ENCODE data around the gene KIFC3.
A peak's percentile ranks its signal among the peaks of the same experiment; 100 is the strongest.

Gene KIFC3

DNA sequence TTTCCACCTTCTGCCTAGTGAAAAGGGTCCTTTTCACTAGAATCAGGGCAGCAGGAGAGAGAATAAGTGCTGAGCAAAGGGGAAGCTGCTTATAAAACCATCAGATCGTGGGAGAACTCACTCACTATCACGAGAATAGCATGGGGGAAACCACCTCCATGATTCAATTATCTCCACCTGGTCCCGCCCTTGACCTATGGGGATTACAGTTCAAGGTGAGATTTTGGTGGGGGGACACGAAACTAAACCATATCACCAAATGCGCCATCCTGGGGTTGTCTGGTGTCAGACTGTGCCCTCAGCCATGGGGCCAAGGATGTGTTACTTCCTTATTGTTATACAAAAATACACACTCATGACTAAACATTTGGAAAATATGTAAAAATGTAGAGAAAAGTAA lies 77.1 kb downstream of the KIFC3 start:
- Mint-ChIP-seq H3K27ac (no peak overlapping the region), H3K27me3 (ENCODE audit: low read depth, poor library complexity) (peaks cover 8% of the 10 kb centered on the region), H3K4me1 (peaks cover 39% of the 10 kb centered on the region), H3K4me3 (no peak overlapping the region), H3K9me3 (no peaks in the 10 kb centered on the region), H3K36me3 (ENCODE audit: low read depth) (no peaks in the 10 kb centered on the region)
- TF ChIP-seq, protein P1, sequence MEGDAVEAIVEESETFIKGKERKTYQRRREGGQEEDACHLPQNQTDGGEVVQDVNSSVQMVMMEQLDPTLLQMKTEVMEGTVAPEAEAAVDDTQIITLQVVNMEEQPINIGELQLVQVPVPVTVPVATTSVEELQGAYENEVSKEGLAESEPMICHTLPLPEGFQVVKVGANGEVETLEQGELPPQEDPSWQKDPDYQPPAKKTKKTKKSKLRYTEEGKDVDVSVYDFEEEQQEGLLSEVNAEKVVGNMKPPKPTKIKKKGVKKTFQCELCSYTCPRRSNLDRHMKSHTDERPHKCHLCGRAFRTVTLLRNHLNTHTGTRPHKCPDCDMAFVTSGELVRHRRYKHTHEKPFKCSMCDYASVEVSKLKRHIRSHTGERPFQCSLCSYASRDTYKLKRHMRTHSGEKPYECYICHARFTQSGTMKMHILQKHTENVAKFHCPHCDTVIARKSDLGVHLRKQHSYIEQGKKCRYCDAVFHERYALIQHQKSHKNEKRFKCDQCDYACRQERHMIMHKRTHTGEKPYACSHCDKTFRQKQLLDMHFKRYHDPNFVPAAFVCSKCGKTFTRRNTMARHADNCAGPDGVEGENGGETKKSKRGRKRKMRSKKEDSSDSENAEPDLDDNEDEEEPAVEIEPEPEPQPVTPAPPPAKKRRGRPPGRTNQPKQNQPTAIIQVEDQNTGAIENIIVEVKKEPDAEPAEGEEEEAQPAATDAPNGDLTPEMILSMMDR (IDR thresholded peaks at IDR 0.05): no peak
- no peak for DNase-seq

DNA sequence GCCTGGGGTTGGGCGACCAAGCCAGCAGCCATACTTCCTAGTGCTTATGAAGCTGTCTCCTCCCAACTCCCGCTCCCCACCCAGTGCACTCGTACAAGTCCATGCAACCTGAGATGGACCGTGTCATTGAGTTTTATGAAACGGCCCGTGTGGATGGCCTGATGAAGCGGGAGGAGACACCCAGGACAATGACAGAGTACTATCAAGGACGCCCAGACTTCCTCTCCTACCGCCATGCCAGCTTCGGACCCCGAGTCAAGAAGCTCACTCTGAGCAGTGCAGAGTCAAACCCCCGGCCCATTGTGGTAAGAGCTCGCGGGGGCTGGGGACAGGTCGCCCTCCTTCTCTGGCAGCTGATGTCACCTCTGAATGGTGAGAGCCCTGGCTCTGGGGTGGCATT lies 77.8 kb downstream of the KIFC3 start:
- peaks cover 39% of the 10 kb centered on the region for H3K4me1 Mint-ChIP-seq
- H3K36me3 Mint-ChIP-seq (ENCODE audit: low read depth): no peaks in the 10 kb centered on the region
- TF ChIP-seq, protein P1 (IDR thresholded peaks at IDR 0.05): no peak
- H3K9me3 Mint-ChIP-seq: no peaks in the 10 kb centered on the region
- H3K4me3 Mint-ChIP-seq: no peak overlapping the region
- peaks cover 10% of the 10 kb centered on the region for H3K27me3 Mint-ChIP-seq (ENCODE audit: low read depth, poor library complexity)
- no peak for DNase-seq
- H3K27ac Mint-ChIP-seq: no peak overlapping the region

DNA sequence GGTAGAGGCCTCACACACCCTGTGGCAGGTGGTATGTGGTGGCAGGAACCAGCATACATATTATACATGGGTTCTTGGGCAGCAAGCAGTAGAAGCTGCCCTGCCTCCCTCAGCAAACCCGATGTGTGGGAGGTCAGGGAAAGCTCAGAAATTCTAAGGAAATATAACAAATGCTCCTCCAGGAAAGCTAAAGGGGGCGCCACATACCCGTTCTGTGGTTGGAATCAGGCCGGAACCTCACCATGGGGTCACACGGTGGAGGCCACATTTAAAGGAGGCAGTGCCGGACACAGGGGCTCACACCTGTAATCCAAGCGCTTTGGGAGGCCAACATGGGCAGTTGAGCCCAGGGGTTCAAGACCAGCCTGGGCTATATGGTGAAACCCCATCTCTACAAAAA lies 79.1 kb downstream of the KIFC3 start:
- Mint-ChIP-seq H3K36me3 (ENCODE audit: low read depth) (no peaks in the 10 kb centered on the region), H3K27me3 (ENCODE audit: low read depth, poor library complexity) (peaks cover 13% of the 10 kb centered on the region), H3K9me3 (no peaks in the 10 kb centered on the region), H3K27ac (no peak overlapping the region), H3K4me1 (peaks cover 39% of the 10 kb centered on the region), H3K4me3 (no peak overlapping the region)
- DNase-seq: no peak
- TF ChIP-seq, protein P1 (IDR thresholded peaks at IDR 0.05): peak; percentile 11

DNA sequence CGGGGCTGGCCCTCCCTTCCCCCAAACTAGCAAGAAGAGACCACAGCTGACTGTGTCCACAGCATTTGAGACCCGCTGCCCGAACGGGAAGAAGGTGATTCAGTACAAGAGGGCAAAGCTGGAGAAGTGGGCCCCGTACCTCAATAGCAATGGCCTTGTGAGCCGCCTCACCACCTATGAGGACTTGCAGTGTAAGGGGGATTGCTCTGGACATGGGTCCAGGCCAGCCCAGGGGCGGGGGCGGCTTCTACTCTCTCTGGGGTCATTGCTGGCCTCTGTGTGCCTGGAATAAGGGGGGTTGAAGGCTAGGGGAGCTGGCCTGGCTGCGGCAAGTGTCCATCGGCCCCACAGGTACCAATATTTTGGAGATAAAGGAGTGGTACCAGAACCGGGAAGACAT lies 79.6 kb downstream of the KIFC3 start:
- peaks cover 13% of the 10 kb centered on the region for H3K27me3 Mint-ChIP-seq (ENCODE audit: low read depth, poor library complexity)
- peaks cover 36% of the 10 kb centered on the region for H3K4me1 Mint-ChIP-seq
- no peak overlapping the region for H3K4me3 Mint-ChIP-seq
- H3K27ac Mint-ChIP-seq: no peak overlapping the region
- DNase-seq: no peak
- no peaks in the 10 kb centered on the region for H3K36me3 Mint-ChIP-seq (ENCODE audit: low read depth)
- TF ChIP-seq, protein P1 (IDR thresholded peaks at IDR 0.05): no peak
- H3K9me3 Mint-ChIP-seq: no peaks in the 10 kb centered on the region

DNA sequence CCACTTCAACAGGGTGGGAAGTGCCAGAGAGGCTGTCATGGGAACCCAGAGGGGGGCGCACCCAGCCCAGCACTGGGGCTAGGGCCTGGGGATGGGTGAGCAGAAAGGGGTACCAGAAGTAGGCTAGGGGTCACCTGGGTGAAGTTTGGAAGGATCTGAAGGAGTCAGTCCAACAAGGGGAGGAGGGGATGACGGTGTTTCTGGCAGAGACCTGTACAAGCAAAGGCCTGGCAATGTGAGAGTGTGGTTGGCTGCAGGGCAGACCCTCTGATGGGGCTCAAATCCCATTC lies 80.1 kb downstream of the KIFC3 start:
- Mint-ChIP-seq H3K4me1 (peaks cover 34% of the 10 kb centered on the region), H3K27me3 (ENCODE audit: low read depth, poor library complexity) (peaks cover 13% of the 10 kb centered on the region), H3K9me3 (no peaks in the 10 kb centered on the region), H3K27ac (no peak overlapping the region), H3K36me3 (ENCODE audit: low read depth) (no peaks in the 10 kb centered on the region), H3K4me3 (no peak overlapping the region)
- DNase-seq: no peak
- TF ChIP-seq, protein P1 (IDR thresholded peaks at IDR 0.05): no peak

DNA sequence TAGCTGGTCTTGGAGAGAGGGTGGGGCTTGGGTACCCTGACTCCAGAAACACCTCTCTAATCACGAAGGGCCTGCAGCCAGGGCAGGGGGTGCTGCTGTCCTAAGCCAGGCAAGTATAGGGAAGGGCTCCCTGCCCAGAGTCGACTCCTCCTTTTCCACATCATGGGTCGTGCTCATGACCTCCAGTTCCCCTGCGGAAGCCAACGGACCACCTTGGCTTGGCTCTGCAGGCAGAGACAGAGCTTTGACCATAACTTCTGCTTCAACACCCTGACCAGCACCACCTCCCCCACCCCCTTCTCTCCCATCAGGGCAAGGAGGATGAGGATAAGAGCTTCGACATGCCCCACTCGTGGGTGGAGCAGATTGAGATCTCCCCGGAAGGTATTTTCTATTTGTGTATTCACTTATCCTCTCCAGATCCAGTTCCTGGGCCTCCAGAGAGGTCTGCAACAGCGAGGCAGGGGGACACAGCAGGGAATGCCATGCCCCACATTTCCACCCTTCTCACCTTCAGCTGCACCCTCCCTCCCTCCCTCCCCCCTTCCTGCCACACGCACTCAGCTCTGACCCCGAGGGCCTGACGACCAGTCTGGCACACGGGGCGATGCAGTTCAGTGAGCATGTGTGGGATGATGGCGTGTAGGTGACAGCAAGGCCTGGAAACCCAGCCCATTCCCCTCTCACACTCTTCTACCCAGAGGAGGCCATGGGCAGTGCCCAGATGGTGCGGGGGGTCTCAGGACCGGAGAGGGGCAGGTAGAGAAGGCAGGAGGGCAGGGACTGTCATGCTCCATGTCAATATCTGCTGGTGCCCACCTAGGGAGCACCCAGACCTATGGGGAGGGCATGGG lies 80.7 kb downstream of the KIFC3 start:
- Mint-ChIP-seq H3K27me3 (ENCODE audit: low read depth, poor library complexity) (peaks cover 14% of the 10 kb centered on the region), H3K4me3 (peak overlapping the region; percentile 34), H3K36me3 (ENCODE audit: low read depth) (no peaks in the 10 kb centered on the region), H3K9me3 (no peaks in the 10 kb centered on the region), H3K4me1 (peaks cover 34% of the 10 kb centered on the region), H3K27ac (peak overlapping the region; percentile 25)
- no peak for DNase-seq
- TF ChIP-seq, protein P1 (IDR thresholded peaks at IDR 0.05): no peak
